Measurements from ENCODE around the gene NFKBIA. TPM values are rescaled to one million over a fixed set of nuclear protein-coding genes. Genes with fewer than 3 reads are reported as not detected.
"Not testable (repeated sequence)": the region's sequence is repeated elsewhere in the genome, so short reads cannot be mapped to it uniquely, and the experiment has no call there.

Gene NFKBIA
- total RNA-seq, 4 donors from 2014 or later = 139 to 441 (median 298) TPM

GRCh38 chr14:35401422-35402265 lies 2.9 kb downstream of the NFKBIA start:
- H3K27me3 ChIP-seq = no peaks in the 10 kb centered on the region
- H3K36me3 ChIP-seq = peaks cover 23 to 52% (median 33%) of the 10 kb centered on the region in 3 donors
- H3K4me3 ChIP-seq = peak overlapping the region; percentile 66 to 99 (median 92)
- H3K4me1 ChIP-seq = peaks cover 37 to 83% (median 44%) of the 10 kb centered on the region in 3 donors
- WGBS, 2 donors = 14 to 18% methylated on average over 14 of the region's 14 CpGs
- peak overlapping the region; percentile 95 to 100 (median 100) for H3K27ac ChIP-seq
- intact Hi-C loops (cut with DNase I) = loop anchor here (5.0 kb wide), 1 partner anchor 64 kb away; no protein-coding TSS in a partner anchor
- H3K9me3 ChIP-seq = no peaks in the 10 kb centered on the region
- TF ChIP-seq CTCF (IDR thresholded peaks at IDR 0.05) (no peak), POLR2A (IDR thresholded peaks at IDR 0.05) (no peak)
- no peak for DNase-seq

GRCh38 chr14:35400648-35401421 lies 3.7 kb downstream of the NFKBIA start:
- Histone ChIP-seq H3K27me3 (no peaks in the 10 kb centered on the region), H3K4me1 (peaks cover 35 to 76% (median 37%) of the 10 kb centered on the region in 3 donors), H3K9me3 (no peaks in the 10 kb centered on the region), H3K4me3 (peak overlapping the region; percentile 66 to 99 (median 92)), H3K36me3 (peaks cover 23 to 52% (median 33%) of the 10 kb centered on the region in 3 donors), H3K27ac (peak overlapping the region; percentile 95 to 100 (median 100))
- DNase-seq = no peak
- TF ChIP-seq CTCF (IDR thresholded peaks at IDR 0.05) (no peak), POLR2A (IDR thresholded peaks at IDR 0.05) (peak in 1 of 4 donors; percentile 37)
- 40 to 41% methylated on average over 10 of the region's 10 CpGs for WGBS, 2 donors
- intact Hi-C loops (cut with DNase I) = loop anchor here (5.0 kb wide), 1 partner anchor 64 kb away; no protein-coding TSS in a partner anchor

- intact Hi-C loops (cut with DNase I) = no loop called here
- peak overlapping the region; percentile 53 to 100 (median 88) for H3K27ac ChIP-seq
- no peak for DNase-seq
Measured at GRCh38 chr14:35399083-35399937, 5.2 kb downstream of the NFKBIA start.

GRCh38 chr14:35398071-35398584 lies 6.4 kb downstream of the NFKBIA start:
- WGBS, 2 donors = 12 to 29% methylated on average over 4 of the region's 4 CpGs
- no peaks in the 10 kb centered on the region for H3K9me3 ChIP-seq
- TF ChIP-seq CTCF (IDR thresholded peaks at IDR 0.05) = no peak
- TF ChIP-seq POLR2A (IDR thresholded peaks at IDR 0.05) = no peak
- no peaks in the 10 kb centered on the region for H3K27me3 ChIP-seq
- H3K27ac ChIP-seq = peak overlapping the region; percentile 53 to 100 (median 88)
- H3K4me3 ChIP-seq = no peak overlapping the region
- peaks cover 27 to 72% (median 36%) of the 10 kb centered on the region in 3 donors for H3K4me1 ChIP-seq
- intact Hi-C loops (cut with DNase I) = no loop called here
- H3K36me3 ChIP-seq = peaks cover 21 to 46% (median 28%) of the 10 kb centered on the region in 3 donors
- no peak for DNase-seq

More at GRCh38 chr14:35399083-35399937, 5.2 kb downstream of the NFKBIA start:
- Histone ChIP-seq H3K4me1 (peaks cover 27 to 66% (median 32%) of the 10 kb centered on the region in 3 donors), H3K9me3 (no peaks in the 10 kb centered on the region), H3K36me3 (peaks cover 23 to 52% (median 33%) of the 10 kb centered on the region in 3 donors), H3K27me3 (no peaks in the 10 kb centered on the region), H3K4me3 (no peak overlapping the region)
- 76 to 89% methylated on average over 12 to 15 of the region's 15 CpGs for WGBS, 2 donors
- TF ChIP-seq CTCF (IDR thresholded peaks at IDR 0.05) (no peak), POLR2A (IDR thresholded peaks at IDR 0.05) (no peak)

- H3K4me1 ChIP-seq = peaks cover 27 to 65% (median 39%) of the 10 kb centered on the region in 3 donors
- H3K4me3 ChIP-seq; H3K9me3 ChIP-seq; intact Hi-C loops (cut with DNase I); DNase-seq; H3K27me3 ChIP-seq: not testable (repeated sequence)
- H3K27ac ChIP-seq = peak overlapping the region in 3 of 4 donors; percentile 53 to 100 (median 95)
- peaks cover 11 to 31% (median 14%) of the 10 kb centered on the region in 3 donors for H3K36me3 ChIP-seq
- 94 to 97% methylated on average over 7 of the region's 7 CpGs for WGBS, 2 donors
Measured at GRCh38 chr14:35396610-35397009, 7.9 kb downstream of the NFKBIA start.
